Astrocyte of the spinal cord (primary cell): ENCODE measurements around the gene SPATA32.
A peak's percentile ranks its signal among the peaks of the same experiment; 100 is the strongest.

Source experiments
- DNase-seq: peaks from one replicate; pipeline ENCODE4 v3.0.0; 2011; ENCODE audit warnings: low read depth, low spot score
- H3K4me3 ChIP-seq: 2 replicates; pipeline ENCODE4 v1.5.1; 2011; ENCODE audit warnings: low read depth, mild to moderate bottlenecking, low read length, moderate library complexity
- in situ Hi-C: cut with HindIII; loops from 2 replicates; pipeline ENCODE4 v1.10.0; 2017; ENCODE audit warnings: low sequenced_read_pairs
- TF ChIP-seq, protein P1 (sequence below): IDR thresholded peaks from 2 replicates; pipeline ENCODE4 v1.5.1; 2012; ENCODE audit warnings: low read depth, mild to moderate bottlenecking, low read length, inconsistent platforms

The SPATA32 gene

DNA sequence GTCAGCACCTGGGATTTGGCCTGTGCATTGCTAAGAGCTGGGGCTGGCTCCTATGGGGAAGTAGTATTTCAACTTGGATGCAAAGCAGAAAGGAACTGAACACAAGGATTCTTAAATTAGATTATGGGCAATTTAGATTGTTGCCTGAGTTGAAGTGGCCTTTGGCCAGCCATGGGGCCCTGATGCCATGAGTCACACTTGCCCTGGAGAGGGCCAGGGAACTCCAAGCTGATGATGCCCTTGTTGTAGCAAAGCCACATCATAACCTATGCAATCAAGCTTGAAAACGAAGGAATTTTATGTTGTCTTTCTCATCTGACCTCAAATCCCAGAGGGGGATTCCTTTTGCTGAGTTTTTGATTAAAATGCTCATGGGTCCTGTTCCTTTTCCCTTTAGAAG, 3.9 kb upstream of the SPATA32 start:
- TF ChIP-seq, protein P1, sequence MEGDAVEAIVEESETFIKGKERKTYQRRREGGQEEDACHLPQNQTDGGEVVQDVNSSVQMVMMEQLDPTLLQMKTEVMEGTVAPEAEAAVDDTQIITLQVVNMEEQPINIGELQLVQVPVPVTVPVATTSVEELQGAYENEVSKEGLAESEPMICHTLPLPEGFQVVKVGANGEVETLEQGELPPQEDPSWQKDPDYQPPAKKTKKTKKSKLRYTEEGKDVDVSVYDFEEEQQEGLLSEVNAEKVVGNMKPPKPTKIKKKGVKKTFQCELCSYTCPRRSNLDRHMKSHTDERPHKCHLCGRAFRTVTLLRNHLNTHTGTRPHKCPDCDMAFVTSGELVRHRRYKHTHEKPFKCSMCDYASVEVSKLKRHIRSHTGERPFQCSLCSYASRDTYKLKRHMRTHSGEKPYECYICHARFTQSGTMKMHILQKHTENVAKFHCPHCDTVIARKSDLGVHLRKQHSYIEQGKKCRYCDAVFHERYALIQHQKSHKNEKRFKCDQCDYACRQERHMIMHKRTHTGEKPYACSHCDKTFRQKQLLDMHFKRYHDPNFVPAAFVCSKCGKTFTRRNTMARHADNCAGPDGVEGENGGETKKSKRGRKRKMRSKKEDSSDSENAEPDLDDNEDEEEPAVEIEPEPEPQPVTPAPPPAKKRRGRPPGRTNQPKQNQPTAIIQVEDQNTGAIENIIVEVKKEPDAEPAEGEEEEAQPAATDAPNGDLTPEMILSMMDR, result no peak
- H3K4me3 ChIP-seq, result no peak overlapping the region
- peak; percentile 82 for DNase-seq
- in situ Hi-C loops, result no loop called here

DNA sequence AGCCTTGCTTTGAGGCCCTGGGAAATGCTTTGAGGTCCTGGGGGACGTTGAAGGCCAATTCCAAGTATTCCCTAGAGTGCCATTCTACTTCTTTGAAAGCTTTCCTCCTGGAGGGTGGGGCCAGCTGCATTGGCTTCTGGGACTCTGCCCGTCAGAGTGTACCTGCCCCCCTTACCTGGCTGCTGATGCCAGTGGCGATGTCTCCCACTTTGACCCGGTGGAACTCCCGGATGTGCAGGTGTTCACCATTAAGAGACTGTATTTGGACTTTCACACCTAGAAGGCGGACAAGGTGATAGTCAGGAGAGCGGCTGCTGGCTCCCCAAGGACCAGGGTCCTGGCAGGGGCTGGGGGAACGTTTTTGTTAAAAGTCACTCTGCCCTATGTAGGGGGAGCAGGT, 3.1 kb upstream of the SPATA32 start:
- no peak for DNase-seq
- TF ChIP-seq, protein P1, result no peak
- no peak overlapping the region for H3K4me3 ChIP-seq
- in situ Hi-C loops, result no loop called here

DNA sequence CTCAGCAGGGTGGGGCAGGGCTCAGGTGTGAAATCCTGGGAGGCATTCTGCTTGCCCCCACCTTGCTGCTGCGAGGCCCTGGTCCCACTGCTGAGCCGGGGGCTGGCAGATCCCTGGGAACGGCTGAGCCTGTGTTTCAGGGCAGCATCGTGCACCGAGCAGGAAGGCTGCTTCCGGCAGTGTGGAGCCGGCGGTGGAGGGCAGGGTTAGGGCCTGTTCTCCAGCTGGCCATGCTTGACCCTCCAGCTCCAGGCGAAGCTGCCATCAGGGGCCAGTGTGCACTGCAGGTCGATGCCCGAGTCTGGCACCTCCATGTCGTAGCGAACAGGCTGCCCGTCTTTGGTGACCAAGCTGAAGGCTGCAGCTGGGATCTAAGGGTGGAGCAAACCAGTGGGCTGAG, 2.5 kb upstream of the SPATA32 start:
- H3K4me3 ChIP-seq, result no peak overlapping the region
- DNase-seq, result no peak
- TF ChIP-seq, protein P1, result no peak
- in situ Hi-C loops, result no loop called here

DNA sequence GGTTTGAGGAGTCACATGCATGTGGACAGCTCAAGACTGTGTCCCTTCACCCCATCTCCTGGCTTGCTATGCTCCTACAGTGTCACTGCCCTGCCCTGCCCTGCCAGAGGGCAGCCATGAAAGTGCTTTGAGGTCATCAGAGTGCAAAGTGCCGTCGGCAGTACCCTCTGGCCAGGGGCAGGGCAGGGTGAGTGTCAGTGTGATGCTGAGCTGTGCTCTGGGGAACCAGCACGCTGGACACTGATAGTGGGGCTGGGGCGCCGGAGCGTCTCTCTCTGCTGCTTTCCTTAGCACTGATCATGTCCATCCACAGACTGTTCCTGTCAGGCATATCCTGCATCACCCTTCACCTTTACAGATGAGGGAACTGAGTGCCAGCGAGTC, 1.6 kb upstream of the SPATA32 start:
- TF ChIP-seq, protein P1, result no peak
- H3K4me3 ChIP-seq, result no peak overlapping the region
- DNase-seq, result no peak
- in situ Hi-C loops, result no loop called here

DNA sequence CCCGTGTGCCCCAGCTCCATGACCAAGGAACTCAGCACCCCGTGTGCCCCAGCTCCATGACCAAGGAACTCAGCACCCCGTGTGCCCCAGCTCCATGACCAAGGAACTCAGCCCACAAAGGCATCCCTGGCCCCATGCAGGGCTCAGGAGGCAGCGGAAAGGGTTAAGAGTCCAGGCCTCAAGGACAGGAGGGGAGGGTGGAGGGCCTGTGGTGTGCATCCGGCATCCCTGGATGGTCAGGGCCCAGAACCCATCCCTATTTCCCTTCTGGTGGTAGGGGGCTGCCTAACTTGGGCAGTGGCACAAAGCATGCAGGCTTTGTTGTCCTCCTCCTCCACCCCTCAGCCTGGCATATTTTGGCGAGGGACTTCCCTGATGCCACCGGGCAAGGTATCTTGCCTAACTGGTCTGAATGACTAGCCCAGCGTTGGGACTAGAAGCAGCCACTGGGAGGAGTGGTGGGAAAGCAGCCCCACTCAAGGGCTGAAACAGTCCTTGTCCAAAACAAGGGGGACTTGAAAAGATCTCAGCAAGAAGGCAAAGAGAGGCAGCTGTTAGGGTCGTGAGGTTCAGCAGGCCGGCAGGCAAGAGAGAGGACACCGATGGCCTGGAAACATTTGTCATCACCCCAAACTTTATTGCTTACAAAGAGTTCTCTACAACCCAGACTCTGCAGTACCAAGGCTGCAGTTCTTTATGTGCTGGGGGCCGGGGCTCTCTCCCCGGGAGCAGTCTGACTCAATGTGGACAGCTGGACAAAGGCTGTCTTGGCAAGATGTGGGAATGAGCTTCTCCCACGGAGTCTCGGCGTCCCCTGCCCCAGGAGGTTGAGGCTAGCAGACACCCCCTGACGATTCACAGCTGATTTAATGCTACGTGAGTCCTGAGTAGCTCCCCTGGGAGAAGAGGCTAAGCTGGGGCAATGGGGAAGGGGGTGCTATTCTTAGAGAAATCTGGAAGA, 902 bp upstream of the SPATA32 start:
- H3K4me3 ChIP-seq, result no peak overlapping the region
- DNase-seq, result peak; percentile 79
- TF ChIP-seq, protein P1, result peak; percentile 22
- in situ Hi-C loops, result no loop called here

DNA sequence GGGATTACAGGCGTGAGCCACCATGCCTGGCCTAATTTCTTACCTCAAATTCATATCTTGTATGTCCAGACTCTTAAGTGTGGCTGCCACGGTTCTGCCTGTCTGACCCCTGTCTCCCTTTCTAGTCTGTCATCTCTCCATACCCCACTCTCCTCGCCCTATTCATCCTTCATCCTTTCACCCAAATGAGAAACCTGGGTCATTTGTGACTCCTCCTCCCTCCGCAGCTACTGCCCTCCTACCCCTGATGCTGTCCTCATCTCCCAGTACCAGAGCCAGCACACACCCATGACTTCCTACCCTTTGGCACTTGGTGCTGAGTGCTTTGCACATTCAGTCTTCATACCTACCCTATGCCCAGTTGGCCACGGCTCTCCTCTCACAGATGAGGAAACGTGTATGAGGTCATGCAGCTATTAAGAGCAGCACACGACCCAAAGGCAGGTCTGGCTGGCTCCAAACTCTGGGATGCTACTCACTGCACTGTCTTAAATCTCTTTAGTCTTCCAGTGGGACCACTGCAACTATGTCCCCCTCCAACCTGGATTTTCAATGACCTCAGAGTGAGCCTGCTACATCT, 1.6 kb downstream of the SPATA32 start:
- TF ChIP-seq, protein P1, result no peak
- in situ Hi-C loops, result no loop called here
- H3K4me3 ChIP-seq, result no peak overlapping the region
- DNase-seq, result no peak
